ENCODE results near the gene ADAMTSL1.

The ADAMTSL1 gene

DNA sequence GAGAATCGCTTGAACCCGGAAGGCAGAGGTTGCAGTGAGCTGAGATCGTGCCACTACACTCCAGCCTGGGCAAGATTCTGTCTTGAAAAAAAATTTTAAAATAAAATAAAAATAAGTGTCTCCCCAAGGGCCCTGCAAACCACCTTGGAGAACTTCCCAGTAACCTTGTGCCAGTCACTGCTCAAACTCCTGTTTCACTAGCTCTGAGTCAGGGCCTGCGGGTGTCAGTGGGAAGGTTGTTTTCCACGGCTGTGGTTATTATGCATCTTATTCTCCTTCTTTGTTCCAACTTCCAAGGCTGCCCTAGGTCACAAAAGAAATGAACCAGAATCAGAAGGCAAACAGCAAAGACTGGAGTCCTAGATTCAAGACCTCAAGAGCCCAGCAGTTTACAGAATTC is 246.7 kb downstream of the ADAMTSL1 start:
- TF ChIP-seq, protein P1, sequence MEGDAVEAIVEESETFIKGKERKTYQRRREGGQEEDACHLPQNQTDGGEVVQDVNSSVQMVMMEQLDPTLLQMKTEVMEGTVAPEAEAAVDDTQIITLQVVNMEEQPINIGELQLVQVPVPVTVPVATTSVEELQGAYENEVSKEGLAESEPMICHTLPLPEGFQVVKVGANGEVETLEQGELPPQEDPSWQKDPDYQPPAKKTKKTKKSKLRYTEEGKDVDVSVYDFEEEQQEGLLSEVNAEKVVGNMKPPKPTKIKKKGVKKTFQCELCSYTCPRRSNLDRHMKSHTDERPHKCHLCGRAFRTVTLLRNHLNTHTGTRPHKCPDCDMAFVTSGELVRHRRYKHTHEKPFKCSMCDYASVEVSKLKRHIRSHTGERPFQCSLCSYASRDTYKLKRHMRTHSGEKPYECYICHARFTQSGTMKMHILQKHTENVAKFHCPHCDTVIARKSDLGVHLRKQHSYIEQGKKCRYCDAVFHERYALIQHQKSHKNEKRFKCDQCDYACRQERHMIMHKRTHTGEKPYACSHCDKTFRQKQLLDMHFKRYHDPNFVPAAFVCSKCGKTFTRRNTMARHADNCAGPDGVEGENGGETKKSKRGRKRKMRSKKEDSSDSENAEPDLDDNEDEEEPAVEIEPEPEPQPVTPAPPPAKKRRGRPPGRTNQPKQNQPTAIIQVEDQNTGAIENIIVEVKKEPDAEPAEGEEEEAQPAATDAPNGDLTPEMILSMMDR (IDR thresholded peaks at IDR 0.05) = no peak

GRCh38 chr9:18721267-18721994 is 247.5 kb downstream of the ADAMTSL1 start:
- TF ChIP-seq, protein P1 (IDR thresholded peaks at IDR 0.05) = no peak

- TF ChIP-seq, protein P1 (IDR thresholded peaks at IDR 0.05) = no peak
Observed at GRCh38 chr9:18721995-18722310, 248.0 kb downstream of the ADAMTSL1 start.

DNA sequence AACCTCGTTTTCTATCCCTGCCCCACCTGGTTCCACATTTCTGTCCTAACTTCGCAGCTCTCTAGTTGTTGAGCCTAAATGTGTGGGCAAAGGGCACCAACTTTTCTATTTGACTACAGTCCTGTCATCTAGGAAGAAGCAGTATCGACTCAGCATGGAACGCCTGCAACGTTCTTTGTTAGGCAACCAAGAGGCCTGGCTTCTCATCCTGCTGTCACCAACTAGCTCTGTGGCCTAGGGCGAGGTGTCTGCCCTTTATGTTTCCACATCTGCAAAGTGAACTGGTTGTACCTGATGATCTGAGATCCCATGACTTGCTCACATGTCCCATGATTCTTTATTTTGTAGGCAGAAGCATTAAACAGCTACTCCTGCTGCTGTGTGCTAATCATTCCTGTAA is 248.9 kb downstream of the ADAMTSL1 start:
- TF ChIP-seq, protein P1 (IDR thresholded peaks at IDR 0.05) = no peak

GRCh38 chr9:18723366-18723765 is 249.4 kb downstream of the ADAMTSL1 start:
- TF ChIP-seq, protein P1 (IDR thresholded peaks at IDR 0.05) = no peak

DNA sequence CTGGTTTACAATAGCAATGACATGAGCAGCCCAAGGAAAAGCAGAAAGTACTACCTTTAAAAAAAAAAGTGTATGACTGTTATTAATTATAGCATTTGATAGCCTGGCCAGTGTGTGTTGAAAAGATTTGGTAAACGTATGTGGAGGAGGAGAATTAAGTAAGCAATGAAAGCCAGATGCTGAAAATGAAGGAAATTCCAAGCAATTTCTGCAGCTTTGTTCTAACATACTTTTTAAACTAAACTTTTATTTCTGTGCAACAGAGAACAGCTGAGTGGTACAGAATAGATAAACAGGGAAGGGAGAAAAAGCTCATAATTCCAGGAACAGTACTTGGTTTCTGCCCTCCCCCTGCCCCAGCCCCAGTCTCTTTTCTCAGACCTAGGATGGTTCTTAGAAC is 252.6 kb downstream of the ADAMTSL1 start:
- TF ChIP-seq, protein P1 (IDR thresholded peaks at IDR 0.05) = no peak

GRCh38 chr9:18727904-18728303 is 254.0 kb downstream of the ADAMTSL1 start:
- TF ChIP-seq, protein P1 (IDR thresholded peaks at IDR 0.05) = no peak

DNA sequence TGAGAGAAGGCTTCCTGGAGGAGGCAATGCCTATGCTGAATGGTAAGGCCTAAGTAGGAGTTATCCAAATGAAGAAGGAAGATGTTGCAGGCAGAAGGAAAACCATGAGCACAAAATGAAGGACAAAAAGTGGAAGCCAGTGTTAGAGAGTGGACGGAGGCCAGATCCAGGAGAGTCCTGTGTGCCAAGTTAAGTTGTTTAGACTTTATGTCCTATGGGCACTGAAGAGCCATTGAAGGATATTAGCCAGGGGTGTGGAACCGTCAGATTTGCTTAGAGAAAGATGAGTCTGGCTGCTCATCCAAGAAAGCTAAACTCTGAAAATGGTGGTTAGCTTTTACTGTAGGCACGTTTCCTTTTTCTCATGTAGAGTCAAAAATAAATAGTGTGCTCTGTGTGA is 254.7 kb downstream of the ADAMTSL1 start:
- TF ChIP-seq, protein P1 (IDR thresholded peaks at IDR 0.05) = no peak

All from LNCAP (cell line).